Ammon's horn (tissue), 1 donor: ENCODE data around the gene NUDT5.
"Not testable (repeated sequence)": the region's sequence is repeated elsewhere in the genome, so short reads cannot be mapped to it uniquely, and the experiment has no call there.

Experiments
- DNase-seq: peaks from one replicate; pipeline ENCODE4 v3.0.0-alpha.2; 2016; ENCODE audit warnings: low spot score

NUDT5 gene

DNA sequence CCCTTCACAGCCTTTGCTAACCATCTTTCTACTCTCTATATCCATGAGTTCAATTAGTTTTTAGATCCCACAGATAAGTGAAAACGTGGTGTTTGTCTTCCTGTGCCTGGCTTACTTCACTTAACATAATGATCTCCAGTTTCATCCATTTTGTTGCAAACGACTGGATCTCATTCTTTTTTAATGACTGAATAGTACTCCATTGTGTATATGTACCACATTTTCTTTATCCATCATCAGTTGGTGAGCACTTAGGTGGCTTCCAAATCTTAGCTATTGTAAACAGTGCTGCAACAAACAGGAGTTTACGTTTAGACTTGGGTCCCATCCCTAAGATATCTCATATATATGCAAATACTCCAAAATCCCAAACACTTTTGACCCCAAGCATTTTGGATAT lies 9.4 kb upstream of the NUDT5 start:
- no peak for DNase-seq

DNA sequence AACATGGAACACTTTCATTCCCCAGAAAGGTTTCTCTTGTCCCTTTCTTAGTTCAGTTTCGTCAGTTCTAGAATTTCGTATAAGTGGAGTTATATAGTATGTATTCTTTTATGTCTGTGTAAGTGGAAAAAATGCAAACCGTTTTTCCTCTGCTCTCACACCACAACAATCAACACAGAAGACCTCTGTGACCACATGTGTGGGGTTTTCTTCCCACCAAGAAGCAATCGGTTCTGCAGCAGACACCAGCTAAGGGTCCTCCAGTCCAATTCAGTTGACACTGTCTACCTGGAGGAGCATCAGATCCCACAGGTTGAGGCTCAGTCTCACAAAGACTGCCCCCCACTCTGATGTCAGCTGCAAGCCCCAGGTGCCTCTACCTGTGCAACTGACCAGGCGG lies 6.5 kb upstream of the NUDT5 start:
- DNase-seq, result no peak

DNA sequence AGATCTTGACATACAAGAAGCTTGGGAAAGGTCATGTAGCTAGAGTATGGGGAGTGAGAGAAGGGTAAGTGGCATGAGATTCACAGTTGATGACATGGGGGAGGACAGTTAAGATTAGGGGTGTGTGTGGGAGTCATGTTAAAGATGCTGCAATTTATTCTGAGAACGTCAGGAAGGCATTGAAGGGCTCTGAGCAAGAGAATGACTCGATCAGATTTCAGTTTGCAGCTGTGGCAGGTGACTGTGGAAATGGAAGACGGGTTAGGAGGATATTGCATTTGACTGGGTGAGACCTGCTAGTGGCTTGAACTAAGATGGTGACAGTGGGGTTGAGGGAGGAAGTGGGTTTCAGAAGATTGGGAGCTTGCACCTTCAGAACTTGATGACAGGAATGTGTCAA lies 5.9 kb upstream of the NUDT5 start:
- no peak for DNase-seq

DNA sequence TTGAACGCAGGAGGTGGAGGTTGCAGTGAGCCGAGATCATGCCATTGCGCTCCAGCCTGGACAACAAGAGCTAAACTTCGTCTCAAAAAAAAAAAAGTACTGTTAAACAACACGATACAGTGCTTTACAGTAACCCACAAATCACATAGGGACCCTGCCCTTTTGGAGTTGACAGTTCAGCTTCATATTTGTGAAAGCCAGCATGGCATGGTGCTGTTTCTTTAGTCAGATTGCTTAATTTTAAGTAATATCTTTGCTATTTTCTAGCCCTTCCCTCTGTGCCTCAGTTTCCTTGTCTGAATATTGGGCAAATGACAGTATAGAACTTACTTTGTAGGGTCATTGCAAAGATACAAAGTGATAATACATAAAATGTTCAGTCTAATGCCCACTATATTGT lies 5.2 kb upstream of the NUDT5 start:
- DNase-seq, result no peak

DNA sequence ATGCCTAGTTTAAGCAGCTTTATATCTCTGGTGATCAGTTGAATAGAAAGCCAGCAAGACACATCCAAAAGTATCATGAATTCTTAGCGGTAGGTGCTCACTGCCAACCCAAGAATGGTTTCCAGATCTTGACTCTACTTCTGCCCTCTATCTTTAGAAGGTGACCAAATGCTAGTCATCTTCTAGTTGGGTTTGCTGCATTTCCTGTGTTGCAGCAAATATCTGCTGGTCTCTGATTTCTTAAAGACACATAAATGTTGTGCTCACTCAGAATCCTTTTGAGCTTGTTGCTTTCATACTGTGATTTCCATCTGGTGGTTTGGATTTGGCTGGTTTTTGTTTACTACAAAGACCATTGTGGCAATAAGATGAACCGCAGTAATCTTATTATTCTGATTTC lies 2.5 kb upstream of the NUDT5 start:
- DNase-seq, result no peak

DNA sequence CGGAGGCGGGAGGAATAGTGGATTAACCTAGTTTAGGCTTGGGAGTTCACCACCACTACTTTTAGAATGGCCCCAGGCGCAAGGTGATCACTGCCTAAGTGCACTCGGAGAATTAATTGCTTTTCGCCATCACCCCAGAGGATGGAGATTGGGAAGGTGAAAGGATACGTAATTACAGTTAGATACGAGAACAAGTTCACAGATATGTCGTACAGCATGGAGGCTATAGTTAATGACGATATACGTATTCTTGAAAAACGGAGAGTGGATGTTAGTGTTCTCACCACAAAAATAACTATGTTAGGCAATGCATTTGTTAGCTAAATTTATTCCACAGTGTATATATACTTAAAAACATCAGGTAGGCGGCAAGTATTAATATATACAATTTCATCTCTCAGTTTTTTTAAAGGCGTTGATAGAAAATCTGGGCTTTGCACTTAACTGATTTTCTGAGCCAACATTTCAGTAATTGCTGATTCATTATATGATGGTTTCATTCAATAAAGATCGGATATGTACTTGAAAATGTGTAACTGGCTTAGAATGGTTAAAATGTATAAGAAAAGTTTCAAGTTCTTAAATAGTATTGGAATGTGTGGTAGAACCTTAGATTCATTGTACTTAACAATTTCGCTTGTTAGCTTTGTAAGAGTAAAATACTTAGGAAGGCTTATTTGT lies 980 bp upstream of the NUDT5 start:
- no peak for DNase-seq

DNA sequence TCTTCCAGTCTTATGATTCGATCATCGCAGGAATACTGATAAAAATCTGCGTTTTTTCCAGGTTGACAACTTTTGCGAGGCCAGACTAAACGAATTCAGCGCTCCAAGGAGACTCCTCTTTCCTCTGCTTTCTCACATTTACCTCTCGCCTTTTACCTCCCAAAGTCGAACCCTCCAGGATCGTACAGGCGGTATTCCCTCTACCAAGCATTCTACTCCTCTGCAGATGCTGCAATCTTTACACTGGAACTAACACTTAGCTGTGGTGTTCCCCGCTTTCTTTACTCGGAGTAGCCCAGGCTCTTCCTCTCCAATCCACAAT lies 449 bp downstream of the NUDT5 start:
- DNase-seq, result no peak

DNA sequence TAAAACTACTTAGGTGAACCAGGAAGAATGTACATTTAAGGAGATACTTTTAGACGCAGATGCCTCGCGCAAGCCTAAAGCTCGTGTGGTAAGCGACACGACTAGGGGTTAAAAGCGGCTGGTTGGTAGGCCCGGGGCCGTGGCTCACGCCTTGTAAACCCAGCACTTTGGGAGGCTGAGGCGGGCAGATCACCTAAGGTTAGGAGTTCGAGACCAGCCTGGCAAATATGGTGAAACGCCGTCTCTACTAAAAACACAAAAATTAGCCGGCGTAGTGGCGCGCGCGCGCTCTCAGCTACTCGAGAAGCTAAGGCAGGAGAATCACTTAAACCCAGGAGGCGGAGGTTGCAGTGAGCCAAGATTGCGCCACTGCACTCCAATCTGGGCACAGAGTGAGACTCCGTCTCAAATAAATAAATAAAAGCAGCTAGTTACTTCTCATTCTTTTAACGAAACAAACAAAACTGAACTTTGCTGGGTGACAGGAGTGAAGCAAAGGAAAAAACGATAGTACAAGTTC lies 879 bp downstream of the NUDT5 start:
- DNase-seq, result peak; percentile 14

DNA sequence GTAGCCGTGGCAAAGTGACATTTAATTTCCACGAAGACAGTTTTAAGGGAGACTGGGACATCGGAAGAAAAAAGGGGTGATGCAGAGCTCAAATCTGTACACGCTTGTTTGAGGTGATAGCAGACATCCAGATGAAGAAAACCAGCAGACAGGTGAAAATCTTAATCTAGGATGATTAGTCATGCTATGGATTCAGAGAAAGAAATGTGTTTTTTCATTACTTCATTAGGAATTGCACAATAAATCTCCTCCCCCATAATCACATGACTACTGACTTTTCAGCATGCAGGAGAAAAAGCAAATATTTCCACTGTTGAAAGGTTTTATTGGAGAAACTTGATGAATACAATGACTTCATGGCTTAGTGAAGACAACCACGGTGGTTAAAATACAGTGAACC lies 2.5 kb downstream of the NUDT5 start:
- no peak for DNase-seq

DNA sequence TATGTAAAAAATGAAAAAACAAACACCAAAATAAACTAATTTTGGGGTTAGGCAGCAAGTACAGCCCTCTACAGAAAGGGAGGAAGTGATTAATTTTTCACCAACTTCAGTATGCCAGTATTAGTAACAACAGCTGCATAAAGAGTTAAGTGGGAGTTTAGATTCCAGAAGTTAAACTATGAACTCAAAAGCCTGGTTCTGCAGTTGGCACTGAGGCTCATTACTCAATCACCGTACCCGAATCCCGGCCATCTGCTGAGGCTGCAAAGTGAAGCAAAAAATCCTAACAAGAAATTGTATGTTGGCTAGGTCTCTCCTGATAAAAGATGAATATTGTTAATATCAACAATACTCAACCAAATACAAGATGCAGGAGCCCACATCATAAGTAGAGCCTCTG lies 4.0 kb downstream of the NUDT5 start:
- DNase-seq, result peak; percentile 23

DNA sequence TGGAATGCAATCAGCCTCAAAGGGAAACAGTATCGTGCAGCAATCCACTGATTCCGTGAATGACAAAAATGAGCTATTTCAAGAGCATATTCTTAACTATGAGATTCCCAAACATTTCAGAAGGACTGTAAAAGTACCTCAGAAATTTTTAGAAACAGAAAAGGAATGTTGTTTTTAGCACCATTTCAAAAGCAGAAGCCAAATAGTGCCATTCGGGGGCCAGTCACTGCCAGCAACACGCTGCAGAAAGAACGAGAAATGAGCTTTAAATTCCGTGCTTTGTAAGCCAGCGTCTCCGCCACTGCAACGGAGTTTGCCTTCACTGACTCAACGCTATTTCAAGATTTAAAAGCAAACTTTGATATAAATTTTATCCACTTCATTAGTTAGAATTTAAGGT lies 6.3 kb downstream of the NUDT5 start:
- no peak for DNase-seq

DNA sequence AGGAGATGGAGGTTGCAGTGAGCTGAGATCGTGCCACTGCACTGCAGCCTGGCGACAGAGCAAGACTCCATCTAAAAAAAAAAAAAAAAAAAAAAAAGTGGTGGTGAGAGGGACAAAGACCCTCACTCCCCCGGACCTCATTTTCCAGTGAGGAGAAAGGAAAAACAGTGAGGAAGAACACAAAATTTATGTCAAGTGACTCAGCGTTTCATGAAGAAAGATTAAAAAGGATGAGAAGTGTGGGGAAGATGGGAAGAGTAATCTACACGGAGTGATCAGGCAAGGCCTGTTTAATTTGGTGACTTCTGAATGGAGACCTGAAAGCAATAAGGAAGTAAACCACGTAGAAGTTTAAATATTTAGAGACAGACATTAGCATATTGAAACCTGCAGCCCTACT lies 7.0 kb downstream of the NUDT5 start:
- DNase-seq, result no peak

DNA sequence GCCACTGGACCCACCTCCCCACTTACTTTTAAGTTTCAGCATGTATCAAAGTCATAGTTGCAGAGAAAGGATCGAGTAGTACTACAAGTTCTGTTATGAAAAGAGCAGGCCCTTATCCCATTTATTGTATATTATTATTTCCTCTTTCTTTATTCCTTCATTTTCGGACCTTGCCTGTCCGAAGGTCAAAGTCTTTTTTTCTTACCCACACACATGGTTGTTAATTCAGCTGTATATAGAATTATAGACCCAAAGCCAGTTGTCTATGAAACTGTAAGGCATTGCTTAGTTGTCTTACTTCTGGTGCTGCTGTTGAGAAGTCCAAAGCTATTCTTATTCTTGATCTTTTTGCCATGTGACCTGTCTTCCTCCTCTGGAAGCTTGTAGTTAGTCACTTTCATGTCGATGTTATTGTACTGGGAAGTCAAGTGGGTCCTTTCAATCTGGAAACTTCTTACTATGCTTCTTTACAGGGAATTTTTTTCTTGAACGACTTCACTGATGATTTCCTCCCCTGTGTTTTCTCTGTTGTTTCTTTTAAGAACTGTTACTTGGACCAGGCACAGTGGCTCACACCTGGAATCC lies 8.3 kb downstream of the NUDT5 start:
- DNase-seq, result no peak

DNA sequence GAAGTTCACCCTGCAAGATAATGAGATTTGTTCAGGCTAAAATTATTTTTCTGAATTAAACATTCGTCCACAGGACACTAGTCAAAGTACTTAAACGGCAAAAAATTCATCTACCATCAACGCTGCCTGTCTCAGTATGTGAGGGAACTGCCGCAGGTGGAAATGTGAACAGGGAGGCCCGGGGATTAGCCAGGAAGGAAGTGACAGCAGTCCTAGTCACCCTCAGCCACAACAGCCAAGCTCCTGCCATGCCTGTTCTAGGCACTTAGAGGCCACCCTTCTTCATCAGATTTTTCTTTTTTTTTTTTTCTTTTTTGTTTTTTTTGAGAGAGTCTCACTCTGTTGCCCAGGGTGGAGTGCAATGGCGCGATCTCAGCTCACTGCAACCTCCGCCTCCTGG lies 9.4 kb downstream of the NUDT5 start:
- no peak for DNase-seq

DNA sequence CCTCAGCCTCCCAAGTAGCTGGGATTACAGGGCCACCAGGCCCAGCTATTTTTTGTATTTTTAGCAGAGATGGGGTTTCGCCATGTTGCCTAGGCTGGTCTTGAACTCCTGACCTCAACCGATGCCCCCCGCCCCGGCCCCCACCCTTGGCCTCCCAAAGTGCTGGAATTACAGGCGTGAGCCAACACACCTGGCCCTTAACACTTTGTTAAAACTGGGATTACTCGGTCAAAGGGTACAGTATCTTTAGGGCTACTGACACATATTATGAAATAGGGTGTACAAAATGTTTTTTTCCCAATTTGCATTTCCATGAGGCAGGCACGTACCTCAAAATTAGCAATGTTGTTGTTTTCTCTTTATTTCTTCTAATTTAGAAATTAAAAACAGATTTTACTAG lies 11.5 kb downstream of the NUDT5 start:
- DNase-seq, result no peak

DNA sequence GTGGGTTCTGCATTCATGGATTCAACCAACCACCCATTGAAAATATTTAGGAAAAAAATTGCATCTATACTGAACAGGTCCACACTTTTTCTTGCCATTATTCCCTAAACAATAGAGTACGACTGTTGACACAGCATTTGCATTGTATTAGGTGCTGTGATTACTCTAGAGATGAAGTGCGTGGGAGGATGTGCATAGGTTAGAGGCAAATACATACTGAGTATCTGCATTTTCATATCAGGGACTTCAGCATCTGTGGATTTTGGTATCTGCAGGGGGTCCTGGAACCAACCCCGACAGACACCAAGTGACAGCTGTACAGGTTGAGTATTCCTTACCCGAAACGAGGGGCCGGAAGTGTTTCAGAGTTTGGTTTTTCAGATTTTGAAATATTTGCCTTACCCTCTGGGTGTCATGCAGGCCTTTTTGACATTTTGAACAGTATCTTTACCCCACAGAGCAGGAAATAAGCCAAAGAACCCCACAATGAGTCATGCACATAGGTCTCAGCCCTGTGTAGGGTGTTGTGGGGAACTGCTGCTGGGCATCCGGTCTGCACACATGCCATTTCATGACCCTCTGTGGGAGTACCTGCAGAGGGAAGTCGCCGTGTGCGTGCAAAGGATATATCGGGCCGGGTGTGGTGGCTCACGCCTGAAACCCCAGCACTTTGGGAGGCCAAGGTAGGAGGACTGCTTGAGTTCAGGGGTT lies 14.5 kb downstream of the NUDT5 start:
- no peak for DNase-seq

DNA sequence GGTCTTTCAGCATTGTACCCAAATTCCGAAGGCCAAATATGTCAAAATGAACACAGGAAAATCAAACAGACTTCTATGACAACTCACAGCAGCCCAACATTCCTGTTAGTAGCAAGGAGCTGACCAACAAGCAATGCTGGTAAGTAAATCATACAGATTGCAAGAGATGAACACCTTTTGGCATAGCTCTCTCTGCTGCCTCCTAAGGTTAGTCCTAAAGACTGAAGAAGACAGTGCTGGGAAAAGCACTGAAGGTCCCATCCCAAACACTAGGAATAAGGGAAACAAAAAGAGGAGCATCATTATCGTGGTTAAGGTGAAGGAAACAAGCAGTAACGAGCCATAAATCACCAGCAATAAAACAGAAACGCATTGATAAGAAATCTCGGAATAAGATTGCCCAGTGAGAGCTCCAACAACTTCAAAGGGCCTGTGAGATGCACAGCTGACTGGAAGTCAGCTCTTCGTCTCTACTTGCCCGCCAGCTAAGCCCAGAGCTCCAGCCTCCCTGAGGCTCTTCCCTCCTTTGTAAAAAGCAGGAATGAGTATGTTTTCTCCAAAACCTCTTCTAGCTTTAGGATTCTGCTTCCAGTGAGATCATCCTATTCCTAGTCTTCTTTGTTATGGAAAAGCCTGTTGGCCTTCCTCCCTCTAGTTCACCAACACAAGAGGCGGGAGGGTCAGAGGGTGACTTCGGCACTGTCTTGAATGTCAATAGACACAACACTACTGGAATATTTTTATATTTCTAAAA lies 15.3 kb downstream of the NUDT5 start:
- no peak for DNase-seq

DNA sequence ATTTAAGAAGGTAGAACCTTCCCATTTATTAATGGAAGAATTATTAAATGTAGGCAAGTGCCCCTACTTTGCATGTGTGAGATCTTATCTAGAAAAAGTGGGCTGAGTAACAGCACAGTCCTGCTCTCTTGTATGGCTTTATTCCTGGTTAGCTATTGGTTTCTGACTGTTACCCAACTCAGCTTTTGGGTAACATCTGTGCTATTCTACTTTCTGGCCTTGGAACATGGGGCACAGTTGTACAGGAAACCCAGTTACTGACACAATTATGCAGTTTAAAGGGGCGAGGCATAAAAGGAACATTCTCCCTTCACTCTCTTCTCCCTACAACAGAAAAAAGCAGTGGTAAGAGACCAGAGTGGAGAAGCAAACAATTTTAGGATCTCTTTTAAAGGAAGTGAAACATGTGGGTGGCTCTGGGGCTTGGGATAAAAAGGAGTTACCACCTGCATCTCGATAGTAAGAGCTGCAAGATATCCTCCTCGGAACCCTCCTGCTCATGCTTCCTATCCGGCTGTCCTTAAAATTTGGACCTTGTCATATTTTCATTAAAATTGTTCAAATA lies 16.0 kb downstream of the NUDT5 start:
- DNase-seq, result peak; percentile 29

DNA sequence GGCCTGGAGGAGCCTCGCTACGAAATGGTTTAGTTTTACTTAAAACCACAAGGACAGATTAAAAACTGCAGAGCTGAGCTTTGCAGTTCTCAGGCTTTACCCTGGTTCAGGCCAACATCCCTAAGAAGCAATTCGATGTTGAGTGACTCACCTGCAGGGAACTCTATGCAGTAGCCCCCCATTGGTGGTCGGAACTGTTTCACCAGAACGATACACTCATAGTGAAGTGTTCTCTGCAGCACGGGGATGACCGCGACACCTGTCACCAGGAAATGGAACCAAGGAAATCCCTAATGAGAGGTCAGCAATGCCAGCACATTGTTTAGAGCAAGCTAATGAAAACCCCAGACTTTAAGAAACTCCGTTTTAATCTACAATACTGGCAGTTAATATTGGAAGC lies 18.0 kb downstream of the NUDT5 start:
- no peak for DNase-seq

DNA sequence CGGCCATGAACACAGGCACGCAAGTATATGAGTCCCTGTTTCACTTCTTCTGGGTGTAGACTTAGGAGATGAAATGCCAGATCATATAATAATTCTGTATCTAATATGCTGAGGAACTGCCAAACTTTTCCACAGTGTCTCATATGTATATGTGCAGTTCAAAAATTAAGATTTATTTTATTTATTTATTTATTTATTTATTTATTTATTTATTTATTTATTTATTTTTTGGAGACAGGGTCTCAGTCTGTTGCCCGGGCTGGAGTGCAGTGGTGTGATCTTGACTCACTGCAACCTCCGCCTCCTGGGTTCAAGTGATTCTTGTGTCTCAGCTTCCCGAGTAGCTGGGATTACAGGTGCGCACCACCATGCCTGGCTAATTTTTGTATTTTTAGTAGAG lies 24.2 kb downstream of the NUDT5 start:
- DNase-seq, result not testable (repeated sequence)

DNA sequence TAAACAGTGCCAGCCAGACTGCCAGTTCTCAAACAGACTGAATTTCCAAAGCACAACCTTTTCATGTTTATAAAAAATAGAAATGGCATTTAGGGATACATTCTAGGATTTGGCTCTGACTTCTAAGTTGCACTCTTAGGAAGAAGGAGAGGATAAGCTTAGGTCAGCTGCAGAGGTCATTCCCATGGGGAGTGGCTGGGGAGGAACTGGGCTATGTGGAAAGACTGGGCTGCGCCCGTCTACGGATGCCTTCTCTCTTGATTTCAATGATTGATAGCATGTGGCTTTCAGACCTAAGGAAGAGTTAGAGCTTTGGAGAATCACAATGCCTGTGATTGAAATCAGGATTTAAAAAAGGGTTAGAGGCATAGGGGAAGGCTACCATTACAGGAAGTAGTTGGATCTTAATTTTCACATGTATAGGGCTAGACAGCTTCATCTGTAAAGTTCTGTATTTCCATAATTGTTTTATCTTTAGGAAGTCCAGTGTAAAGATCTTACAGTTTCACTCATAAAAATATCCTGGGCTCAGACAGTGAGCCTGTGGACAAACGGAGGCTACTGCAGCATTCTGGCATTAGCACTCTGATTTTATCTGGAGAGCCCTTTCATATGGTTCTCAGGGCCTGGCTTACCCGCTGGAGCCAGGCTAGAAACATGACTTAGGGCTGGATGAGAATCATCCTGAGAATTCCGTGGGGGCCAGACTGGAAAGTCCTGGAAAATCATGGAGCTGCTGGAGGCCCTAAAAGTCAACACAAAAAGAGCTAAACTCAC lies 29.5 kb downstream of the NUDT5 start:
- DNase-seq, result no peak

DNA sequence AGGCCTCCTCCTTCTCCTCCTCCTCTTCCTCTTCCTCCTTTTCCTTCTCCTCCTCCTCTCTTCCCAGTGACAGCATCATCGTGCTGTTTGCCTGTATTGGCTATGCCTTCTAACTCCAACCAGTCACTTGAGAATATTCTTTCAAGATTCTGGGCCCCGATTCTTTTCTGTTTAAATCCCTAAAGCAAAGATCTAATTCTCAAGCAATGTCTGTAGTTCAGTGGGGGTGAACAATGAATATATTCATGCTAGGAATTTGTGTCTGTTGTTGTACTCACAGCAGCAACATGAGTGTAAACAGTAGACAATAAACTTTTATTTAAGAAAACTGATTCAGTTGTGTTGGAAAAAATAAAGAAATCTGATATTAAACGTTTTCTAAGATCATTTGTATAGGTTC lies 30.7 kb downstream of the NUDT5 start:
- no peak for DNase-seq
